BJ (cell line): Measurements from ENCODE around the gene INSL4. TPM values are rescaled to one million over a fixed set of nuclear protein-coding genes. Genes with fewer than 3 reads are reported as not detected.

ENCODE experiments used
- CTCF ChIA-PET: fragments of 350-600 bp; formaldehyde crosslinking; extraction: SDS; loops from one replicate; lab custom pipeline; 2021; ENCODE audit warnings: antibody characterized with exemption, inconsistent platforms; lab: Yijun Ruan, JAX
- POLR2A ChIA-PET: fragments of 300-600 bp; sonication (Branson Sonifier 250); formaldehyde crosslinking; extraction: SDS; loops from one replicate; lab custom pipeline; 2021; ENCODE audit warnings: antibody characterized with exemption; lab: Charles Lee
- DNase-seq: peaks from one replicate; pipeline ENCODE4 v3.0.0-alpha.2; 2011; ENCODE audit warnings: low read depth
- H3K27me3 ChIP-seq: 2 replicates; pipeline ENCODE4 v1.6.0; 2011; ENCODE audit warnings: low read length; ENCODE audit not compliant: control insufficient read depth, insufficient read depth
- H3K36me3 ChIP-seq: 2 replicates; pipeline ENCODE4 v1.5.1; 2011; ENCODE audit warnings: low read length; ENCODE audit not compliant: control insufficient read depth, insufficient read depth
- H3K4me3 ChIP-seq: 2 replicates; pipeline ENCODE4 v1.5.1; 2011; ENCODE audit warnings: low read depth, mild to moderate bottlenecking, control low read depth, low read length
- CTCF ChIP-seq: IDR thresholded peaks from 2 replicates; pipeline ENCODE4 v1.5.1; 2011; ENCODE audit warnings: low read depth, mild to moderate bottlenecking, control low read depth, inconsistent platforms, low read length, moderate library complexity; ENCODE audit not compliant: insufficient read depth
- polyA plus RNA-seq: library from polyadenylated mRNA; depleted of rRNA; stranded (reverse); fragments of >200 nt; gene quantifications from 2 replicates; pipeline ENCODE4 v1.2.3, GENCODE V29; 2011

Gene INSL4
- polyA plus RNA-seq, 1 experiment = not detected

GRCh38 chr9:5188060-5188984 lies 42.9 kb upstream of the INSL4 start:
- no peak for DNase-seq
- POLR2A ChIA-PET = no interaction called here
- Histone ChIP-seq H3K36me3 (no peaks in the 10 kb centered on the region), H3K4me3 (no peak overlapping the region), H3K27me3 (no peaks in the 10 kb centered on the region; the same call in 1 of the 2 replicates)
- CTCF ChIA-PET = interaction anchor here (0.7 to 5.2 kb wide), 7 partner anchors 9 to 412 kb away, joined by 3 to 42 read pairs (median 4); no protein-coding TSS in a partner anchor
- no peak for TF ChIP-seq CTCF

GRCh38 chr9:5191985-5192384 lies 39.2 kb upstream of the INSL4 start:
- Histone ChIP-seq H3K27me3 (peaks cover 2% of the 10 kb centered on the region), H3K36me3 (no peaks in the 10 kb centered on the region), H3K4me3 (no peak overlapping the region)
- CTCF ChIA-PET = interaction anchor here (1.2 kb wide), 1 partner anchor 409 kb away, joined by 6 read pairs; no protein-coding TSS in a partner anchor
- DNase-seq = no peak
- POLR2A ChIA-PET = no interaction called here
- no peak for TF ChIP-seq CTCF

- CTCF ChIA-PET = interaction anchor here (1.2 kb wide), 1 partner anchor 407 kb away, joined by 6 read pairs; no protein-coding TSS in a partner anchor
- no peaks in the 10 kb centered on the region for H3K36me3 ChIP-seq
- POLR2A ChIA-PET = no interaction called here
- TF ChIP-seq CTCF = no peak
- peaks cover 2% of the 10 kb centered on the region for H3K27me3 ChIP-seq
- H3K4me3 ChIP-seq = no peak overlapping the region
- DNase-seq = no peak
Measured at GRCh38 chr9:5193345-5193744, 37.9 kb upstream of the INSL4 start.

DNA sequence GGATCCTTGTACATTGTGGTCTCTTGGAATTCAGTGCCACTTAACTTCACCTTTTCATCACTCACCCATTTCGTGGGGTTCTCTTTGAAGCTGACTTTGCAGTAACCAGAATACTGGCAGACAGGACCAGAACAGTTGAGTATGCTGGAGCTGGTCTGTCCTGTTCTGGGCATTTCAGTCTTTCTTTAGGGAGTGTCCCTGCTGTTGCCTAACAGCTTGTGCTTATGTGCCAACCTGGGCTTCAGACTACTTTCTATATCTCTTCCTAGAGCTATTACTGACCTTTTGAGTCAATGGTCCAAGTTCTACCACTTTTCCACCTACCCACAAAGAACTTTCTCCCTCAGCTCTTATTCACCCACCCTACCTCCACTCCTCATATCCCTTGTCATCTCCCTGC lies 35.8 kb upstream of the INSL4 start:
- no peaks in the 10 kb centered on the region for H3K36me3 ChIP-seq
- POLR2A ChIA-PET = no interaction called here
- H3K4me3 ChIP-seq = no peak overlapping the region
- TF ChIP-seq CTCF = no peak
- peaks cover 2% of the 10 kb centered on the region for H3K27me3 ChIP-seq
- CTCF ChIA-PET = interaction anchor here (0.8 to 3.6 kb wide), 4 partner anchors 9 to 432 kb away, joined by 3 to 14 read pairs (median 4); no protein-coding TSS in a partner anchor
- DNase-seq = no peak

- CTCF ChIA-PET = no interaction called here
- Histone ChIP-seq H3K36me3 (no peaks in the 10 kb centered on the region), H3K4me3 (no peak overlapping the region), H3K27me3 (no peaks in the 10 kb centered on the region)
- TF ChIP-seq CTCF = no peak
- no peak for DNase-seq
- POLR2A ChIA-PET = interaction anchor here (0.6 kb wide), 1 partner anchor 16 kb away, joined by 3 read pairs; no protein-coding TSS in a partner anchor
Measured at GRCh38 chr9:5205071-5205470, 26.1 kb upstream of the INSL4 start.
